Uterus (tissue), 2 donors: ENCODE measurements around the gene CBLN2.

Experiments used
- CTCF ChIP-seq, 4 experiments: fragments of 200-600 bp in 2 of 4; fragments of 450-650 bp in 2 of 4; sonication (generic) in 2 of 4; IDR thresholded peaks; one replicate each; pipeline ENCODE4 v1.5.1; 2016 to 2019; ENCODE audit warnings: antibody characterized with exemption in 4 of 4, mild to moderate bottlenecking in 2 of 4, moderate library complexity in 1 of 4
- POLR2A ChIP-seq, 2 donors: fragments of 450-650 bp; IDR thresholded peaks; one replicate each; pipeline ENCODE4 v1.6.1; 2016; ENCODE audit warnings: antibody characterized with exemption in 2 of 2, mild to moderate bottlenecking in 1 of 2, moderate library complexity in 1 of 2

- TF ChIP-seq CTCF (IDR thresholded peaks at IDR 0.05), result no peak
- TF ChIP-seq POLR2A (IDR thresholded peaks at IDR 0.05), result no peak
Measured at GRCh38 chr18:72542342-72542741, 1.8 kb downstream of the CBLN2 start.
